Activated naive CD4-positive, alpha-beta T cell treated with anti-CD3 and anti-CD28 coated beads, Interleukin-2, amount 10 ng/mL, durations not matched to agents 7 days and 5 days (primary cell): ENCODE results near the gene RNU1-4.
"Not testable (repeated sequence)": the region's sequence is repeated elsewhere in the genome, so short reads cannot be mapped to it uniquely, and the experiment has no call there.

ENCODE experiments used
- CTCF ChIA-PET: fragments of 350-600 bp; sonication (Branson Sonifier 250); formaldehyde crosslinking; loops from one replicate; lab custom pipeline; 2021; ENCODE audit warnings: antibody characterized with exemption; lab: Charles Lee
- DNase-seq: peaks from one replicate; pipeline ENCODE4 v3.0.0-alpha.2; 2020
- H3K27ac Mint-ChIP-seq: one replicate; pipeline ENCODE4 v1.8.0; 2021; ENCODE audit warnings: mild to moderate bottlenecking, moderate library complexity, mixed read lengths
- H3K27me3 Mint-ChIP-seq: one replicate; pipeline ENCODE4 v1.8.0; 2021; ENCODE audit warnings: mild to moderate bottlenecking, mixed read lengths
- H3K36me3 Mint-ChIP-seq: one replicate; pipeline ENCODE4 v1.8.0; 2021; ENCODE audit warnings: mixed read lengths
- H3K4me1 Mint-ChIP-seq: one replicate; pipeline ENCODE4 v1.8.0; 2021; ENCODE audit warnings: mixed read lengths
- H3K4me3 Mint-ChIP-seq: one replicate; pipeline ENCODE4 v1.8.0; 2021; ENCODE audit warnings: mild to moderate bottlenecking, moderate library complexity, mixed read lengths
- H3K9me3 Mint-ChIP-seq: one replicate; pipeline ENCODE4 v1.8.0; 2021; ENCODE audit warnings: mixed read lengths

RNU1-4 gene

DNA sequence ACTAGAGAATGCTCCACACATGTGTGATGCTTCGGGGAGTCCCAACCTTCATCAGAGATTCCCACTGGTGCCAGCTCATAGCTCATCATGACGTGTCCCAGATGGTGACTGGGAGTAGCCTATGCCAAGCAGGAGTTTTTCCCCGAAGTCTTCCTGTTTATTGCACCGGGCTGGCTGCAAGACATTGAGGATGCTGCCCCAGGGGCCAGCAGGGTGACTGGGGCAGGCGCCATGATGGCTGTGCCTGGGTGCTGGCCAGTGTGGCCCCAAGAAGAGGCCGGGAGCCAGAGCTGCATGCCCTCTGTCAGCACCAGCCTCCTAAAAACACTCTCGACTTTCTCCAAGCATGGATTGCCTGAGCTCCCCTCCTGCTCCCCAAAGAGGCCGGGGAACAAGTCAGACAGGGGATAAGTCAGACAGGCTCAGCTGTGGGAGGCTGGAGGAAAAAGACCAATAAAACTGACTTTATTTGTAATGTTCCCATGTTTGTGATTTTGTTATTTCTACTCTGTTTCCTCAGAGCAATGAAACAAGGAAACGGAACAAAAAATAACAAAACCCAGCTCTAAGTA is 24.0 kb downstream of the RNU1-4 start:
- CTCF ChIA-PET, DNase-seq: not testable (repeated sequence)

GRCh38 chr1:16764820-16765655 is 24.7 kb downstream of the RNU1-4 start:
- CTCF ChIA-PET, H3K36me3 Mint-ChIP-seq, H3K27ac Mint-ChIP-seq, H3K4me1 Mint-ChIP-seq, H3K9me3 Mint-ChIP-seq, DNase-seq, H3K4me3 Mint-ChIP-seq: not testable (repeated sequence)
- H3K27me3 Mint-ChIP-seq = peaks cover 28% of the 10 kb centered on the region

More for the DNA sequence above, 24.0 kb downstream of the RNU1-4 start:
- H3K36me3 Mint-ChIP-seq, H3K4me1 Mint-ChIP-seq, H3K27ac Mint-ChIP-seq, H3K4me3 Mint-ChIP-seq, H3K9me3 Mint-ChIP-seq: not testable (repeated sequence)
- peaks cover 29% of the 10 kb centered on the region for H3K27me3 Mint-ChIP-seq

DNA sequence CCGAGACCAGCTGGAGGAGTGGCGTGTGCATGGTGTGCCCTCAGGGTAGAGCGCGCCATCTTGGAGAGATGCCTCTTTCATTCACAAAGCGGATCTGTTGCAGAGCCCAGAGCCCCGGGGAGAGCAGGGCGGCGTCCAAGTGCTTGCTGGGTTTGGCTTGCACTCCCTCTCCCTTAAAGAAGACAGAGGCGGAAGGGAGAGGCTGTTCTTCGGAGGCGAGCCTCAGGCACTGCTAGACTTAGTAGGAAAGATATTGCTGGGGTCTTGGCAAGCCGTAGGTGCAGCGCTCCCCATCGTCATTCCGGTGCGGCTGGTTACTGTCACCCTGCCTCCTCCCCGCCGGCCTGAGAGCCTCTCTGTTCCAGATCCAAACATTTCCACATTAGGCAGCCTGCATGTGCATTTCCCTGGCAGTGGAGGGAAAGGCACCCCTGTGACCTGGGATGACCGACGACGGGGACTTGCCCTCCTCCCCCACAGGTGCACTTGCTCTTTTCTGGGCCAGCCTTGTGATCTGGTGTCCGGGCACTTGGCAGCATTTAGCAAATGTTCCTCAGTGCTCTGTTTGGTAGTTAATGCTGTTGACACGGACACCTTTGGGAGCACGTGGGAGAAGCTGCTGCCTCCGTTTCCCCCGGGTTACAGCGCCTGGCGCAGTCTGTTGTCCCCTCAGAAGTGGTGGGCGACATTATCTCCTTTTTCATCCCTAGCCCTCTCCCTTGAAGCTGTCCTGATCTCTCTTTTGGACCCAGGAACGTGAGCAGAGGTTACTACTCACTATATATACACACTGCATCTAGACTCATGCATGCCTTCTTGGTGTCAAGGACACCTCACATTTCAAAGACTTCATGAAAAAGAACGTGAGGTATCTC is 25.7 kb downstream of the RNU1-4 start:
- H3K4me1 Mint-ChIP-seq, H3K27ac Mint-ChIP-seq, DNase-seq, H3K9me3 Mint-ChIP-seq, H3K4me3 Mint-ChIP-seq, H3K36me3 Mint-ChIP-seq, CTCF ChIA-PET: not testable (repeated sequence)
- H3K27me3 Mint-ChIP-seq = peaks cover 30% of the 10 kb centered on the region

GRCh38 chr1:16766689-16767256 is 26.5 kb downstream of the RNU1-4 start:
- DNase-seq, H3K27ac Mint-ChIP-seq, CTCF ChIA-PET, H3K9me3 Mint-ChIP-seq, H3K4me3 Mint-ChIP-seq, H3K36me3 Mint-ChIP-seq, H3K4me1 Mint-ChIP-seq: not testable (repeated sequence)
- H3K27me3 Mint-ChIP-seq = peaks cover 32% of the 10 kb centered on the region

- H3K27ac Mint-ChIP-seq, H3K4me1 Mint-ChIP-seq, CTCF ChIA-PET, H3K9me3 Mint-ChIP-seq, H3K36me3 Mint-ChIP-seq, H3K4me3 Mint-ChIP-seq, DNase-seq: not testable (repeated sequence)
- peaks cover 33% of the 10 kb centered on the region for H3K27me3 Mint-ChIP-seq
Observed at GRCh38 chr1:16770139-16770759, 29.9 kb downstream of the RNU1-4 start.

- CTCF ChIA-PET, H3K9me3 Mint-ChIP-seq, H3K4me3 Mint-ChIP-seq, H3K36me3 Mint-ChIP-seq, H3K27ac Mint-ChIP-seq, DNase-seq, H3K4me1 Mint-ChIP-seq: not testable (repeated sequence)
- peaks cover 29% of the 10 kb centered on the region for H3K27me3 Mint-ChIP-seq
Observed at GRCh38 chr1:16770896-16771446, 30.7 kb downstream of the RNU1-4 start.

- DNase-seq, H3K27ac Mint-ChIP-seq, H3K36me3 Mint-ChIP-seq, H3K4me3 Mint-ChIP-seq, H3K4me1 Mint-ChIP-seq, H3K9me3 Mint-ChIP-seq, CTCF ChIA-PET: not testable (repeated sequence)
- peaks cover 23% of the 10 kb centered on the region for H3K27me3 Mint-ChIP-seq
Observed at GRCh38 chr1:16772275-16773204, 32.2 kb downstream of the RNU1-4 start.

DNA sequence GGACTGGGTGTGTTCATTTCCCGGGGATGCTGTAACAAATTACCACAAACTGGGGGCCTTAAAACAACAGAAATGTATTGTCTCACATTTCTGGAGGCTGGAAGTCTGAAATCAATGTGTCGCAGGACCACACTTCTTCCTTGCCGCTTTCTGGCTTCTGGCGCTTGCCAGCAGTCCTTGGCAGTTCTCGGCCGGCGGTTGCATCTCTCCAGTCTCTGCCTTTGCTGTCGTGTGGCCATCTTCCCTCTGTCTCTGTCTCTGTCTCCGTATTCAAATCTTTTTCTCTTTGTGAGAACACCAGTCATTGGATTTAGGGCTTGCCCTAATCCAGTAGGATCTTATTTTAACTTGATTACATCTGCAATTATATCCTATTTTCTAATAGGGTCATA is 32.9 kb downstream of the RNU1-4 start:
- H3K4me3 Mint-ChIP-seq, CTCF ChIA-PET, H3K4me1 Mint-ChIP-seq, H3K9me3 Mint-ChIP-seq, H3K27ac Mint-ChIP-seq, H3K36me3 Mint-ChIP-seq, DNase-seq: not testable (repeated sequence)
- H3K27me3 Mint-ChIP-seq = peaks cover 28% of the 10 kb centered on the region

- CTCF ChIA-PET, H3K27ac Mint-ChIP-seq, H3K4me1 Mint-ChIP-seq, H3K36me3 Mint-ChIP-seq, H3K9me3 Mint-ChIP-seq, DNase-seq, H3K4me3 Mint-ChIP-seq: not testable (repeated sequence)
- peaks cover 28% of the 10 kb centered on the region for H3K27me3 Mint-ChIP-seq
Observed at GRCh38 chr1:16773723-16774122, 33.4 kb downstream of the RNU1-4 start.

GRCh38 chr1:16774773-16775172 is 34.5 kb downstream of the RNU1-4 start:
- H3K9me3 Mint-ChIP-seq, H3K4me3 Mint-ChIP-seq, CTCF ChIA-PET, H3K4me1 Mint-ChIP-seq, H3K27ac Mint-ChIP-seq, DNase-seq, H3K36me3 Mint-ChIP-seq: not testable (repeated sequence)
- peaks cover 32% of the 10 kb centered on the region for H3K27me3 Mint-ChIP-seq

DNA sequence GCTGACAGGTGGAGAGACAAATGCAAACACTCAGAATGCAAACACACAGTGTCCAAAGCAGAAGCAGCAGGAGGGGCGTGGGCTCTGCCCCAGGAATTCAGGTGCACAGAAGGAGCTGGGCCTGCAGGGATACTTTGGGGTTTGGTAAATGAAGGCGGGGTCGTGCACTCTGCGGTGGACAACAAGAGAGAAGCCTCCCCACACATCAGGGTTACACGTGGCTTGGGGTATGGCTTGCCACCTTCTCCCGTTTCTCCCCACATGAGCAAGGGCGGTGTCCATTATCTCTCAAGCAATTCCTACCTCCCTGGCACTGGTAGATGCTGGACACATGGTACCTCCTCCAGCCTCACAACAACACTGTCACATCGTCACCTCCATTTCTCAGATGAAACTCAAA is 35.0 kb downstream of the RNU1-4 start:
- H3K9me3 Mint-ChIP-seq, H3K27ac Mint-ChIP-seq, H3K36me3 Mint-ChIP-seq, H3K4me3 Mint-ChIP-seq, H3K4me1 Mint-ChIP-seq, CTCF ChIA-PET, DNase-seq: not testable (repeated sequence)
- H3K27me3 Mint-ChIP-seq = peaks cover 28% of the 10 kb centered on the region

GRCh38 chr1:16776248-16776647 is 35.9 kb downstream of the RNU1-4 start:
- H3K36me3 Mint-ChIP-seq, H3K4me3 Mint-ChIP-seq, H3K27ac Mint-ChIP-seq, H3K4me1 Mint-ChIP-seq, H3K9me3 Mint-ChIP-seq, DNase-seq, CTCF ChIA-PET: not testable (repeated sequence)
- peaks cover 23% of the 10 kb centered on the region for H3K27me3 Mint-ChIP-seq

GRCh38 chr1:16776835-16777234 is 36.5 kb downstream of the RNU1-4 start:
- H3K9me3 Mint-ChIP-seq, H3K4me3 Mint-ChIP-seq, CTCF ChIA-PET: not testable (repeated sequence)

More at GRCh38 chr1:16776835-16777234, 36.5 kb downstream of the RNU1-4 start:
- not testable (repeated sequence) for DNase-seq, H3K27ac Mint-ChIP-seq, H3K4me1 Mint-ChIP-seq, H3K36me3 Mint-ChIP-seq
- peaks cover 22% of the 10 kb centered on the region for H3K27me3 Mint-ChIP-seq
